Measurements from ENCODE around the gene PIK3R3. TPM values are rescaled to one million over a fixed set of nuclear protein-coding genes. Genes with fewer than 3 reads are reported as not detected.

The PIK3R3 gene
- total and polyA plus RNA-seq, 3 donors from 2014 or later: 40.8 to 56.8 (median 46.1) TPM

DNA sequence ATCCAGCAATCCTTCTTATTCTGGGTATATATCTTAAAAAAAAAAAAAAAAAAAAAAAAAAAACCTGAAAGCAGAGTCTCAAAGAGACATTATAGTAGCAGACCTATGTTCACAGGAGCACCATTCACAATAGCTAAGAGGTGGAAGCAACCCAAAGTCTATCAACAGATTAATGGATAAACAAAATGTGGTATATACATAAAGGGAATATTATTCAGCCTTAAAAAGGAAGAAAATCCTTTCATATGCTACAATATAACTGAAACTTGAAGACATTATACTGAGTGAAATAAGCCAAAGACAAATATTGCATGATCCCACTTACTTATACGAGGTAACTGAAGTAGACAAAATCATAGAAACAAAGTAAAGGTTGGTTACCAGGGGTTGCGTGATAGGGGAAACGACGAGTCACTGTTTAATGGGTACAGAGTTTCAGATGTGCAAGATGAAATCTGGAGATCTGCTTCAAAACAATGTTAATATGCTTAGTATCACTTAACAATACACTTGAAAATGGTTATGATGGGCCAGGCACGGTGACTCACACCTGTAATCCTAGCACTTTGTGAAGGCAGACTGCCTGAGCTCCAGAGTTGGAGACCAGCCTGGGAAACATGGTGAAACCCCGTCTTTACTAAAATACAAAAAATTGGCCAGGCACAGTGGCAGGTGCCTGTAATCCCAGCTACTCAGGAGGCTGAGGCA is 29.5 kb downstream of the PIK3R3 start:
- Histone ChIP-seq H3K4me3 (no peak overlapping the region), H3K27ac (no peak overlapping the region), H3K36me3 (ENCODE audit: low read depth, missing control alignments) (no peaks in the 10 kb centered on the region), H3K4me1 (no peaks in the 10 kb centered on the region), H3K27me3 (no peaks in the 10 kb centered on the region), H3K9me3 (no peaks in the 10 kb centered on the region)
- WGBS, 2 donors: 82 to 86% methylated on average over 6 of the region's 6 CpGs
- TF ChIP-seq, protein P1, sequence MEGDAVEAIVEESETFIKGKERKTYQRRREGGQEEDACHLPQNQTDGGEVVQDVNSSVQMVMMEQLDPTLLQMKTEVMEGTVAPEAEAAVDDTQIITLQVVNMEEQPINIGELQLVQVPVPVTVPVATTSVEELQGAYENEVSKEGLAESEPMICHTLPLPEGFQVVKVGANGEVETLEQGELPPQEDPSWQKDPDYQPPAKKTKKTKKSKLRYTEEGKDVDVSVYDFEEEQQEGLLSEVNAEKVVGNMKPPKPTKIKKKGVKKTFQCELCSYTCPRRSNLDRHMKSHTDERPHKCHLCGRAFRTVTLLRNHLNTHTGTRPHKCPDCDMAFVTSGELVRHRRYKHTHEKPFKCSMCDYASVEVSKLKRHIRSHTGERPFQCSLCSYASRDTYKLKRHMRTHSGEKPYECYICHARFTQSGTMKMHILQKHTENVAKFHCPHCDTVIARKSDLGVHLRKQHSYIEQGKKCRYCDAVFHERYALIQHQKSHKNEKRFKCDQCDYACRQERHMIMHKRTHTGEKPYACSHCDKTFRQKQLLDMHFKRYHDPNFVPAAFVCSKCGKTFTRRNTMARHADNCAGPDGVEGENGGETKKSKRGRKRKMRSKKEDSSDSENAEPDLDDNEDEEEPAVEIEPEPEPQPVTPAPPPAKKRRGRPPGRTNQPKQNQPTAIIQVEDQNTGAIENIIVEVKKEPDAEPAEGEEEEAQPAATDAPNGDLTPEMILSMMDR (IDR thresholded peaks at IDR 0.05): no peak
- TF ChIP-seq POLR2A (IDR thresholded peaks at IDR 0.05): no peak
- intact Hi-C loops (cut with DNase I; ENCODE audit: low total_unique reads): no loop called here
- no peak for DNase-seq

DNA sequence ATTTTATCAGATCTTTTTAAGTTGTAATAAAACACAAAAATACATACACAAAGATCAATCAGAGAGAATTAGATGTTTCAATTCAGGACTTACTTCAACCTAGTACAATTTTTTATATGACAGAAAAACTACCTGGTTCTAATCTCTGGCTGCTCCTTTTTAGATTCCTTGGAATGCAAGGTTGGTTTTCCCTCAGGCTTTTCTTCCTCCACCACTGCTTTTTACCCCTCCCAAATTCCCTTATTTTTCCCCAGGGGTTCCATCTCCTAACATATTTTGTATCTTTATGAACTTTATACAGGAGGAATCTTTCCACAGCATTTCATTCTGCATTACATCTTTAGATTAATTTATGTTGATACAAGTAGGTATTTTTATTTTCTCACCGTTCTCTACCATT is 33.2 kb downstream of the PIK3R3 start:
- DNase-seq: no peak
- Histone ChIP-seq H3K9me3 (no peaks in the 10 kb centered on the region), H3K4me3 (no peak overlapping the region), H3K27me3 (no peaks in the 10 kb centered on the region), H3K27ac (no peak overlapping the region), H3K36me3 (ENCODE audit: low read depth, missing control alignments) (no peaks in the 10 kb centered on the region), H3K4me1 (no peaks in the 10 kb centered on the region)
- TF ChIP-seq POLR2A (IDR thresholded peaks at IDR 0.05): no peak
- TF ChIP-seq, protein P1 (IDR thresholded peaks at IDR 0.05): no peak
- WGBS, 2 donors: 97 to 100% methylated on average over 1 of the region's 1 CpG
- intact Hi-C loops (cut with DNase I; ENCODE audit: low total_unique reads): no loop called here

DNA sequence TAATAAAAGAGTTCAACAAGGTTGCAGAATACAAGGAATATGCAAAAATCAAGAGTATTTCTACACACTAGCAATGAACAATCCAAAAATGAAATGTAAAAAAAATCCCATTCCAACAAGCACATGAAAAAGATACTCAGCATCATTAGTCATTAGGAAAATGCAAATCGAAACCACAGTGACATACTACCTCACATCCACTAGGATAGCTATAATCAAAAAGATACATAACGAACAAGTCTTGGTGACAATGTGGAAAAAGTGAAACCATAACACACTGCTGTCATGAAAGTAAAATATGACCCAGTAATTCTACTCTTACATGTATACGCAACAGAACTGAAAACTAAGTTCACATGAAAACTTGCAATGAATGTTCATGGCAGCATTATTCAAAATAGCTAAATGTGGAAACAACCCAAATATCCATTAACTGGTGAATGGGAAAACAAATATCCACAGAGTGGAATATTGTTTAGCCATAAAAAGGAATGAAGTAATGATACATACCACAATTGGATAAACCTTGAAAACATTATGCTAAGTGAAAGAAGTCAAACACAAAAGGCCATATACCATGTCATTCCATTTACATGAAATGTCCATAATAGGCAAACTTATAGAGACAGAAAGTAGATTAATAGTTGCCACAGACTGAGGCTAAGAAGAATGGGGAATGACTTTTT is 34.3 kb downstream of the PIK3R3 start:
- intact Hi-C loops (cut with DNase I; ENCODE audit: low total_unique reads): no loop called here
- WGBS, 2 donors: 96 to 98% methylated on average over 3 of the region's 3 CpGs
- DNase-seq: no peak
- TF ChIP-seq POLR2A (IDR thresholded peaks at IDR 0.05): no peak
- TF ChIP-seq, protein P1 (IDR thresholded peaks at IDR 0.05): no peak
- Histone ChIP-seq H3K27me3 (no peaks in the 10 kb centered on the region), H3K36me3 (ENCODE audit: low read depth, missing control alignments) (no peaks in the 10 kb centered on the region), H3K4me1 (no peaks in the 10 kb centered on the region), H3K9me3 (no peaks in the 10 kb centered on the region), H3K4me3 (no peak overlapping the region), H3K27ac (no peak overlapping the region)

DNA sequence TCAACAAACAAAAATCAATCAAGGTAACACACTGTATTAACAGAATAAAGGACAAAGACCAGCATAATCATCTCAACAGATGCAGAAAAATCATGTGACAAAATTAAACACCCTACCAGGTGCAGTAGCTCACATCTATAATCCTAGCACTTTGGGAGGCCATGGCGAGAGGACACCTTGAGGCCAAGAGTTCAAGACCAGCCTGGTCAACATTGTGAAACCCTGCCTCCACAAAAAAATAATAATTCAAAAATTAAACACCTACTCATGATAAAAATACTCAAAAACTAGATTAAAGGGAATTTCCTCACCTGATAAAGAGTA is 35.3 kb downstream of the PIK3R3 start:
- Histone ChIP-seq H3K27ac (no peak overlapping the region), H3K4me1 (no peaks in the 10 kb centered on the region), H3K4me3 (no peak overlapping the region), H3K9me3 (no peaks in the 10 kb centered on the region), H3K36me3 (ENCODE audit: low read depth, missing control alignments) (no peaks in the 10 kb centered on the region), H3K27me3 (no peaks in the 10 kb centered on the region)
- DNase-seq: no peak
- 97 to 100% methylated on average over 1 of the region's 1 CpG for WGBS, 2 donors
- TF ChIP-seq POLR2A (IDR thresholded peaks at IDR 0.05): no peak
- TF ChIP-seq, protein P1 (IDR thresholded peaks at IDR 0.05): no peak
- intact Hi-C loops (cut with DNase I; ENCODE audit: low total_unique reads): no loop called here
